ENCODE measurements around the gene BSDC1. TPM values are rescaled to one million over a fixed set of nuclear protein-coding genes. Genes with fewer than 3 reads are reported as not detected.

BSDC1 gene
- total and polyA plus RNA-seq, 2 of the 13 experiments (the other 11 are each of a cell fraction or from before 2014, with no cell fraction given), result 40.3 to 64.2 TPM

- TF ChIP-seq, protein P1, sequence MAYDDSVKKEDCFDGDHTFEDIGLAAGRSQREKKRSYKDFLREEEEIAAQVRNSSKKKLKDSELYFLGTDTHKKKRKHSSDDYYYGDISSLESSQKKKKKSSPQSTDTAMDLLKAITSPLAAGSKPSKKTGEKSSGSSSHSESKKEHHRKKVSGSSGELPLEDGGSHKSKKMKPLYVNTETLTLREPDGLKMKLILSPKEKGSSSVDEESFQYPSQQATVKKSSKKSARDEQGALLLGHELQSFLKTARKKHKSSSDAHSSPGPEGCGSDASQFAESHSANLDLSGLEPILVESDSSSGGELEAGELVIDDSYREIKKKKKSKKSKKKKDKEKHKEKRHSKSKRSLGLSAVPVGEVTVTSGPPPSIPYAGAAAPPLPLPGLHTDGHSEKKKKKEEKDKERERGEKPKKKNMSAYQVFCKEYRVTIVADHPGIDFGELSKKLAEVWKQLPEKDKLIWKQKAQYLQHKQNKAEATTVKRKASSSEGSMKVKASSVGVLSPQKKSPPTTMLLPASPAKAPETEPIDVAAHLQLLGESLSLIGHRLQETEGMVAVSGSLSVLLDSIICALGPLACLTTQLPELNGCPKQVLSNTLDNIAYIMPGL (CRISPR knock-in tag; IDR thresholded peaks at IDR 0.05; ENCODE audit: borderline replicate concordance in 1 of 2, low read depth in 1 of 2), result peak; percentile 94 to 95
- TF ChIP-seq TBX2 (CRISPR knock-in tag; IDR thresholded peaks at IDR 0.05; ENCODE audit: borderline replicate concordance), result no peak
- TF ChIP-seq RFX1 (IDR thresholded peaks at IDR 0.05), result no peak
- TF ChIP-seq GLI4 (CRISPR knock-in tag; IDR thresholded peaks at IDR 0.05; ENCODE audit: borderline replicate concordance), result no peak
- no peak for TF ChIP-seq SP140L (CRISPR knock-in tag; IDR thresholded peaks at IDR 0.05; ENCODE audit: borderline replicate concordance)
- TF ChIP-seq ZNF350 (CRISPR knock-in tag; IDR thresholded peaks at IDR 0.05; ENCODE audit: borderline replicate concordance, low read depth), result 0 out of 2 replicates have a peak, but pooled peaks have one; percentile 27
- TF ChIP-seq HNF4A (CRISPR knock-in tag; IDR thresholded peaks at IDR 0.05), result no peak
- peak; percentile 14 for TF ChIP-seq TEAD3 (CRISPR knock-in tag; optimal IDR thresholded peaks at IDR 0.05; ENCODE audit: borderline replicate concordance)
- no peak for TF ChIP-seq ARNT2 (CRISPR knock-in tag; IDR thresholded peaks at IDR 0.05; ENCODE audit: low read depth)
- no peak for TF ChIP-seq SMAD3 (CRISPR knock-in tag; IDR thresholded peaks at IDR 0.05)
- peak; percentile 36 for TF ChIP-seq ZNF776 (CRISPR knock-in tag; IDR thresholded peaks at IDR 0.05)
- no peak for TF ChIP-seq ZNF263 (CRISPR knock-in tag; IDR thresholded peaks at IDR 0.05)
- peak; percentile 52; the same call in 1 of the 2 replicates for TF ChIP-seq KMT2A (CRISPR knock-in tag; IDR thresholded peaks at IDR 0.05)
- no peak for TF ChIP-seq SMAD1 (CRISPR knock-in tag; IDR thresholded peaks at IDR 0.05; ENCODE audit: borderline replicate concordance, low read depth)
- TF ChIP-seq, protein P2, sequence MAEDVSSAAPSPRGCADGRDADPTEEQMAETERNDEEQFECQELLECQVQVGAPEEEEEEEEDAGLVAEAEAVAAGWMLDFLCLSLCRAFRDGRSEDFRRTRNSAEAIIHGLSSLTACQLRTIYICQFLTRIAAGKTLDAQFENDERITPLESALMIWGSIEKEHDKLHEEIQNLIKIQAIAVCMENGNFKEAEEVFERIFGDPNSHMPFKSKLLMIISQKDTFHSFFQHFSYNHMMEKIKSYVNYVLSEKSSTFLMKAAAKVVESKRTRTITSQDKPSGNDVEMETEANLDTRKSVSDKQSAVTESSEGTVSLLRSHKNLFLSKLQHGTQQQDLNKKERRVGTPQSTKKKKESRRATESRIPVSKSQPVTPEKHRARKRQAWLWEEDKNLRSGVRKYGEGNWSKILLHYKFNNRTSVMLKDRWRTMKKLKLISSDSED (CRISPR knock-in tag; IDR thresholded peaks at IDR 0.05), result no peak
- no peak for TF ChIP-seq MXD4 (CRISPR knock-in tag; IDR thresholded peaks at IDR 0.05)
- 0 out of 2 replicates have a peak, but pooled peaks have one; percentile 6 for TF ChIP-seq ZNF761 (CRISPR knock-in tag; conservative IDR thresholded peaks at IDR 0.05)
- TF ChIP-seq KDM2A (CRISPR knock-in tag; IDR thresholded peaks at IDR 0.05; ENCODE audit: borderline replicate concordance, low read depth), result peak; percentile 69
- TF ChIP-seq CREBL2 (CRISPR knock-in tag; IDR thresholded peaks at IDR 0.05; ENCODE audit: borderline replicate concordance), result no peak
- TF ChIP-seq ZNF616 (CRISPR knock-in tag; IDR thresholded peaks at IDR 0.05; ENCODE audit: low read depth), result no peak
- TF ChIP-seq ZNF205 (CRISPR knock-in tag; IDR thresholded peaks at IDR 0.05), result no peak
- no peak for TF ChIP-seq ZNF850 (CRISPR knock-in tag; conservative IDR thresholded peaks at IDR 0.05)
- no peak for TF ChIP-seq ZMYM4 (CRISPR knock-in tag; IDR thresholded peaks at IDR 0.05)
These were observed 59.2 kb downstream of the BSDC1 start (continued) for GRCh38 chr1:32334864-32335534.

Data from HepG2 (cell line).